Skeletal muscle tissue (tissue), 4 donors: ENCODE data around the gene ALDH3B2. TPM values are rescaled to one million over a fixed set of nuclear protein-coding genes. Genes with fewer than 3 reads are reported as not detected.

Experiments
- H3K27ac ChIP-seq: one replicate; pipeline ENCODE4 v1.7.0; 2013; ENCODE audit warnings: mild to moderate bottlenecking, low read depth, low read length, inconsistent platforms
- H3K27me3 ChIP-seq, 3 donors: one replicate each; pipeline ENCODE4 v1.7.0; 2013; ENCODE audit warnings: low read length in 3 of 3; ENCODE audit not compliant: control insufficient read depth in 3 of 3, insufficient read depth in 3 of 3
- H3K36me3 ChIP-seq, 3 donors: one replicate each; pipeline ENCODE4 v1.7.0; 2013; ENCODE audit warnings: low read length in 3 of 3; ENCODE audit not compliant: control insufficient read depth in 3 of 3, insufficient read depth in 3 of 3
- H3K4me1 ChIP-seq, 3 donors: one replicate each; pipeline ENCODE4 v1.7.0; 2013; ENCODE audit warnings: low read length in 3 of 3, mild to moderate bottlenecking in 3 of 3; ENCODE audit not compliant: control insufficient read depth in 3 of 3, insufficient read depth in 3 of 3
- H3K4me3 ChIP-seq, 3 donors: one replicate each; pipeline ENCODE4 v1.7.0; 2013; ENCODE audit warnings: low read length in 3 of 3
- H3K9ac ChIP-seq, 3 donors: one replicate each; pipeline ENCODE4 v1.7.0; 2013; ENCODE audit warnings: low read length in 3 of 3, mild to moderate bottlenecking in 3 of 3, moderate library complexity in 2 of 3, low read depth in 1 of 3
- H3K9me3 ChIP-seq, 3 donors: one replicate each; pipeline ENCODE4 v1.7.0; 2013; ENCODE audit warnings: low read length in 3 of 3; ENCODE audit not compliant: control insufficient read depth in 3 of 3
- total RNA-seq: library from RNA; depleted of rRNA; stranded (reverse); fragments of >200 nt; gene quantifications from one replicate; pipeline ENCODE4 v1.2.3, GENCODE V29; 2014
- donor health status: Osteomylitis.

ALDH3B2 gene
- total RNA-seq, 1 donor from 2014 or later, result not detected

GRCh38 chr11:67668192-67668551, 6.3 kb downstream of the ALDH3B2 start:
- Histone ChIP-seq H3K9me3 (no peaks in the 10 kb centered on the region), H3K4me1 (no peaks in the 10 kb centered on the region), H3K36me3 (no peaks in the 10 kb centered on the region), H3K27me3 (peaks cover 5 to 15% (median 7%) of the 10 kb centered on the region in 3 donors), H3K4me3 (no peak overlapping the region), H3K27ac (no peak overlapping the region), H3K9ac (no peak overlapping the region)

- Histone ChIP-seq H3K9ac (no peak overlapping the region), H3K27me3 (peaks cover 5 to 14% (median 7%) of the 10 kb centered on the region in 3 donors), H3K27ac (no peak overlapping the region), H3K4me1 (no peaks in the 10 kb centered on the region), H3K4me3 (no peak overlapping the region), H3K9me3 (no peaks in the 10 kb centered on the region), H3K36me3 (no peaks in the 10 kb centered on the region)
These were observed 6.8 kb downstream of the ALDH3B2 start for GRCh38 chr11:67667490-67668191.

GRCh38 chr11:67666676-67667489, 7.5 kb downstream of the ALDH3B2 start:
- Histone ChIP-seq H3K27ac (no peak overlapping the region), H3K27me3 (peaks cover 5 to 14% (median 7%) of the 10 kb centered on the region in 3 donors), H3K9ac (no peak overlapping the region), H3K9me3 (no peaks in the 10 kb centered on the region), H3K36me3 (no peaks in the 10 kb centered on the region), H3K4me3 (no peak overlapping the region), H3K4me1 (no peaks in the 10 kb centered on the region)

- Histone ChIP-seq H3K9ac (no peak overlapping the region), H3K27me3 (peaks cover 5 to 14% (median 7%) of the 10 kb centered on the region in 3 donors), H3K36me3 (no peaks in the 10 kb centered on the region), H3K9me3 (no peaks in the 10 kb centered on the region), H3K4me1 (no peaks in the 10 kb centered on the region), H3K4me3 (no peak overlapping the region), H3K27ac (no peak overlapping the region)
These were observed 8.1 kb downstream of the ALDH3B2 start for GRCh38 chr11:67666303-67666645.

GRCh38 chr11:67665541-67666302, 8.7 kb downstream of the ALDH3B2 start:
- Histone ChIP-seq H3K4me3 (no peak overlapping the region), H3K36me3 (no peaks in the 10 kb centered on the region), H3K27ac (no peak overlapping the region), H3K9me3 (no peaks in the 10 kb centered on the region), H3K27me3 (peaks cover 0 to 8% (median 7%) of the 10 kb centered on the region in 3 donors), H3K9ac (no peak overlapping the region), H3K4me1 (no peaks in the 10 kb centered on the region)

GRCh38 chr11:67664696-67665540, 9.5 kb downstream of the ALDH3B2 start:
- H3K9me3 ChIP-seq, result no peaks in the 10 kb centered on the region
- no peak overlapping the region for H3K9ac ChIP-seq
- H3K27ac ChIP-seq, result no peak overlapping the region
- H3K27me3 ChIP-seq, result peaks cover 0 to 4% (median 4%) of the 10 kb centered on the region in 3 donors
- H3K36me3 ChIP-seq, result no peaks in the 10 kb centered on the region
- no peak overlapping the region for H3K4me3 ChIP-seq
- H3K4me1 ChIP-seq, result no peaks in the 10 kb centered on the region

GRCh38 chr11:67664213-67664585, 10.2 kb downstream of the ALDH3B2 start:
- Histone ChIP-seq H3K4me1 (no peaks in the 10 kb centered on the region), H3K36me3 (no peaks in the 10 kb centered on the region), H3K9me3 (no peaks in the 10 kb centered on the region), H3K4me3 (no peak overlapping the region), H3K27me3 (peaks cover 0 to 4% (median 1%) of the 10 kb centered on the region in 3 donors), H3K9ac (no peak overlapping the region), H3K27ac (no peak overlapping the region)

- Histone ChIP-seq H3K27me3 (peaks cover 0 to 4% (median 0%) of the 10 kb centered on the region in 3 donors), H3K36me3 (no peaks in the 10 kb centered on the region), H3K4me1 (no peaks in the 10 kb centered on the region), H3K27ac (no peak overlapping the region), H3K9me3 (no peaks in the 10 kb centered on the region), H3K9ac (no peak overlapping the region), H3K4me3 (no peak overlapping the region)
These were observed 10.8 kb downstream of the ALDH3B2 start for GRCh38 chr11:67663532-67664212.
